Measurements from ENCODE around the gene MRAS.
"Not testable (repeated sequence)": the region's sequence is repeated elsewhere in the genome, so short reads cannot be mapped to it uniquely, and the experiment has no call there.

The MRAS gene

DNA sequence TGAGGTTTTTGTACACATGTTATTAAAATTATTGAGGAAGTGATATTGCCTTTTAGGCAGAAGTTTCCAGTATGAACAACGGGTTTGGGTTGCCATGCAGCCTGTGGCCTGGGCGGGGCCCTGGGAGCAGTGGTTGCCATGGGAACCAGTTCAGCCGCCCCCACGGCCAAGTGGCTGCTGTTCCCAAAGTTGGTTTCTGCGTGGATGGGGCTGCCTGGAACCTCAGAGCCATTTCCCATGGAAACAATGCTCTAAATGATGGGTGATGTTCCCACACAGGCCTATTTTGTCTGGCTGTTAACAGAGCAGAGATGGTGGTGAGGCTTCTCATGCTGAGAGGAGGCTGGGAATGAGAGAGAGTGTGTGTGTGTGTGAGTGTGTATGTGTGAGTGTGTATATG, 19.5 kb downstream of the MRAS start:
- DNase-seq = no peak

DNA sequence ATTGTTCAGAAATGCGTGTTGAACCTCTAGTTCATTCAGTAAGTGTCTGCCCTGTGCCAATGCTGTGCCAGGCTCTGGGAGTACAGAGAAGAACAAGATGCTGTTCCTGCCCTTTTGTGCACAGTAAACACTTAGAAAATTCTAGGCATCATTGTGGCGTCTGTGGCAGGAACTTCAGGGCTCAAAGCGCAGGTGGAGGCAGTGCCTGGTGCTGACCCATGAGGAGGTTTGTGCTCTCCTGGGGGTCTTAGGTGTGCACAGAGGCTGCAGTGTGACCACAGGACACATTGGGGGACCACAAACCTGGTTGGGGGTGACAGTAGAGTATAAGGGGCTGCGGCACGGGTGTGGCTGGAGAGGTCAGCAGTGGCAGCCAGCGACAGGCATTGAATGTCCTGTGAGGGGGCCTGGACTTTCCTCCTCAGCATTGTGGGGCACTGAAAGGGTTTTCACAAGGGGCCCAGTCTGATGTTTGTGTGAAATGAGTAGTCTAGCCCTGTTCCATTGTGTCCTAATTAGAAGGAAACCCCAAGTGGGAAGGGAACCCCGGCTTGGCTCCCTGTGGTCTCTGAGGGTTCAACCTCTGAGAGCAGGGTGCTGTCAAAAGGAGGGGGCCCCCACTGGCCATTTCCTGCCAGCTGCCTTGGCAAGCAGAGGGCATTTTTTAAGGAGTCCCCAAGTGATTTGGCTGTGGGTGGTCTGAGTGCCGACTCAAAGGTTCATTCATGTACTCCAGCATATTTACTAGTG, 20.9 kb downstream of the MRAS start:
- DNase-seq = no peak

DNA sequence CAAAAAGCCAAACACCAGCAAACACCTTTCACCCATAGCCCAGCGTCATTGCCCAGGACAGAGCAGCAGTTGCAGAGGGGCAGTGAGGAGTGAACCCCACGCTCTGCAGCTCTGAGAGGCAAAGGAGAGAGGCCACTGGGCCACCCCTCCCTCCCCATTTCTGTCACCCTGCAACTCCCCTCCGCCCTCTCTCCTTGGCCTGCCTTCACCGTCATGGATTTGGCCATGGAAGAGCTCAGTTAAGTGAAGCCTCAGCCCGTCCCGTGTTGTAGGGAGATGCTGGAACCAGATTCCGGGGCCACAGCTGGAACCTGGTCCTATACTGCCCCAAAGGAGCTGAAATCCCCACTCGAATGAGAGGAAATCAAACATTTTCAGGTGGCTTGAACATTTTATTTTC, 21.9 kb downstream of the MRAS start:
- no peak for DNase-seq

DNA sequence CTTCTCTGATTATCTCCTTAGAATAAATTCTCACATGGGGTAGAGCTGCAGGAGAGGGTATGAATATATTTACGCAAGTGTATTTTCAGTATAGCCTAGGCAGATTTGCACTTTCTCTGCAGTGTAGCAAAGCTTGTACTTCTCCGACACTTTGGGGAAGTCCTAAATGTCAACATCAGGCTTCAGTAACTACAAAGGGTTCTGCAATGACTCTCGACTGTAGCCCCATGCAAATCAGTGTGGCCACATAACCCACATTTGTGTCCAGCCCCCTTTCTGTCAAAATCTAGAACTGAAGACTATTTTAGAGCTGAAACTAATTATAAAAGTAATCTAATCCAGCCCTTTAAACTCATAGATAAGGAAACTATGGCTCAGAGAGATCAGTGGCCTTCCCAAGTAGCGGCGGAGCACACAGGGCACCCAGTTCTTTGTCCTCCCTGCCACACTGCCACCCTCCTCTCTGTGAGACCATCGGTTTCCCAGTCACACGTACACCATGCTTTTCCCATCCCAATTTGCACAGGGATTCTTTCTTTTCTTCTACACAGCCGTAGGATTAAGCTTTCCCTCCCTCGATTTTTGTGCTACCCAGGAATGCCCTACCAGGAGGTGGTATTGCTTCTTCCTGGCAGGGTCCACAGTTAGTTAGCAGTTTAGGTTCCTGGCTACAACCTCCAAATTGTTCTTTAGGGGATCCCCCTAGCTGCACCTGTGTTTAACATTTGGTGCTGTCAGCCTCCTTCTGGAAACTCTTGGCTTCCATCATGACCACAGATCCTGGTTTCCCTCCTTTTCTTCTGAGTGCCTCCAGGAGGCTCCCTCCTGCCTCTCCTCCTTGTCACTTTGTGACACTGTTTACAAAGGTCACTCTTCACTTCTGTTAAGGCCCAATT, 22.9 kb downstream of the MRAS start:
- DNase-seq = no peak

DNA sequence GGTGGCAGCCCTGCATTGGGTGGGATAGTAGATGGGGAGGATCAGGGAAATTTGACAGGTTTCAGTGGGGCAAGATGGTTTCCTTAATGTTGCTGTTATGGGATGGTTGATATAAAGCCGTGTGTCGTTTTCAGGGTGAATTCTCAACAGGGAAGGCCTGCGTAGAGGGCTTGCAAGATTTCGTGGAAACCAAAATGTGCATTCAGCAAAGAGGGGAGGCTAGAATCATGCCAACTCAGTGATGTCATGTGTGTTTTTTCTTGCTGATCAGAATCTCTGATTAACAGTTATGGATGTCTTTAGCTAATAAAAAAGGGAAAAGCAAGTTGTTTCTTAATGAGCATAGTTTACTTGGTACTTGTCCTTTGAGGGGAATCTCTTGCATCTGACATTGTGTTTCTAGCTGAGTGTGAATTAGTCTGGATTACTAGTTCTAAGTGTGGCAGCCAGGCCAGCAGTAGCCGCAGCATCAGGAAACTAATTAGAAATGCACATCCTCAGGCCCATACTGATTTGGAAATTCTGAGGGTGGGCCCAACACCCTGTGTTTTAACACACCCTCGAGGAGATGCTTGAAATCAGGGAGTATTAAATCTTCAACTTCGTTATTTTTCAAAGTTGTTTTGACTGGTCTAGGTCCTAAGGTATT, 24.8 kb downstream of the MRAS start:
- DNase-seq = no peak

DNA sequence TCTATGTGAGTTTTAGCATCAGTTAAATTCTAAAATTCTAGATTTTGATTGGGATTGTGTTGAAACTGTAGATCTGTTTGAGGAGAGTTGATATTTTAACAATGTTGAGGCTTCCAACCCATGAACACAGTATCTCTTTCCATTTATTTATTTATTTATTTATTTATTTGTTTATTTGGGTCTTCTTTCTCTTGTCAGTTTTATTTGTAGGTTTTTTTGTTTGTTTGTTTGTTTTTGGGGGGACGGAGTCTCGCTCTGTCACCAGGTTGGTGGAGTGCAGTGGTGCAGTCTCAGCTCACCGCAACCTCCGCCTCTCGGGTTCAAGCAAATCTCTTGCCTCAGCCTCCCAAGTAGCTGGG, 25.3 kb downstream of the MRAS start:
- no peak for DNase-seq

DNA sequence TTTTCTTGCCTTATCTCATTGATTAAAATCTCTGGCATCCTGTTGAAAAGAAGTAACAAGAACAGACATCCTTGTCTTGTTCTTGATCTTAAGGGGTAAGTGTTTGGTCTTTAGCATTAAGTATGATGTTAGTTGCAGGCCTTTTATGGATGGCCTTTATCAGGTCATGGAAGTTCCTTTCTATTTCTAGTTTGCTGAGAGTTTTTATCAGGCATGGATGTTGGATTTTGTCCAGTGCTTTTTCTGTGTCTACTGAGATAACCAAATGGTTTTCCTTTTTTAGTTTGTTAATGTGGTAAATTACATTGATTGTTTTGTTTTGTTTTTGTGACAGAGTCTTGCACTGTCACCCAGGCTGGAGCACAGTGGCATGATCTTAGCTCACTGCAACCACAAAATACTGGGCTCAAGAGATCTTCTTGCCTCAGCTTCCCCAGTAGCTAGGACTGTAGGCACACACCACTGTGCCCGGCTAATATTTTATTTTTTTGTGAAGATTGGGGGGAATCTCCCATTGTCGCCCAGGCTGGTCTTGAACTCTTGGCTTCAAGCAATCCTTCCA, 26.3 kb downstream of the MRAS start:
- DNase-seq = no peak

DNA sequence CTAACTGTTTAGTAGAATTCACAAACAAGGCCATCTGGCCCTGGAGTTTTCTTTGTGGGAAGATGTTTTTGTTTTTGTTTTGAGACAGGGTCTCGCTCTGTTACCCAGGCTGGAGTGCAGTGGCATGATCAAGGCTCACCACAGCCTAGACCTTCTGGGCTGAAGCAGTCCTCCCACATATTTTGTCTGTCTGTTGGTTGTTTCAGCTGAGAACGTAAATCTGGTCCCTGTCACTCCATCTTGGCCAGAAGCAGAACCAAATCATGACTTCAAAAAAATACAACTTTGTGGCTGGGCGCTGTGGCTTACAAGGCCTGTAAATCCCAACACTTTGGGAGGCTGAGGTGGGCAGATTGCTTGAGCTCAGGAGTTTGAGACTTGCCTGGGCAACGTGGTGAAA, 27.1 kb downstream of the MRAS start:
- DNase-seq = no peak

DNA sequence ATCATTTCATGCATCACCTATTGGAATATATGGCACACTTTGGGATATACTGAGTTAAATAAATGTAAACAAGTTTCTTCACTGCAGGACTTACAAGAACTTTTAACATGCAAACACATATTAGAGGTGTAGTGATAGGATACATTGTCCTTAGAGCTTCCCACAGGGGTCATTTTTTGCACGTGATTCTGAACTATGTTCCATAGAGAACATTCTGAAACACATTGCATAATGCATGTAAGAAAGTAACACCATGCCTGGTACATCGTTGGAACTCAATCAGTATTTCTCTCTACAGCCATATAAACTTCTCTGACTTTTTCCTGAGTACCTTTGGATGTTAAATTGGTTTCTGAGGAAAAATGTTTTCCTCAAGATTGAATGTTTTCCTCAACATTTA, 28.3 kb downstream of the MRAS start:
- DNase-seq = no peak

DNA sequence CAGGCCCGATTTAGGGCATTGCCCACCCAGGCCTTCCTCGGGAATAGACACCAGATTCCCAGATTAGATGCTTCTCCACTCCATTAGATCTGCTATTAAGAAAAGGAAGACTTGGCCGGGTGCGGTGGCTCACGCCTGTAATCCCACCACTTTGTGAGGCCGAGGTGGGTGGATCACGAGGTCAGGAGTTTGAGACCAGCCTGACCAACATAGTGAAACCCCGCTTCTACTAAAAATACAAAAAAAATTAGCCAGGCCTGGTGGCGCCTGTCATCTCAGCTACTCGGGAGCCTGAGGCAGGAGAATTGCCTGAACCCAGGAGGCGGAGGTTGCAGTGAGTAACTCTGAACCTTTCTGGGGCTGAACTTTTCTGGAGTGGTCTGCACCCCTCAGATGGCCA, 28.8 kb downstream of the MRAS start:
- not testable (repeated sequence) for DNase-seq

DNA sequence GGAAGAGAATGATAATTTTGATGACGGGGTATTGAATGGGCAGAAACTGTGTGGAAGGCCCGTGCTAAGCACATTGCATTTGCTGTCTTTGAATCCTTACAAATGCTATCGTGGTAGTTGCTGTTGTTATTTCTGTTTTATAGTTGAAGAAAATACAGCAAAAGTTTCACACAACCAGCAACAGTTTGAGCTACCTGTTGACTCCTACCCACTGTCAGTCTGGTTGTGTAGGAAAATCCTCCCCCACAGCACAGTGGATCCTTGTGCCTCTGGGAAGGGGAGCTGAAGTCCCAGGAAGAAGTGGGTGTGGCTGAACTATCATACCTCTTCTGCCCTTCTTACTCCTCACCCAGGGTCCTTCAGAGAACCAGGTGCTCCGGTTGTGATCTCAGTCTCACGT, 29.4 kb downstream of the MRAS start:
- DNase-seq = no peak

DNA sequence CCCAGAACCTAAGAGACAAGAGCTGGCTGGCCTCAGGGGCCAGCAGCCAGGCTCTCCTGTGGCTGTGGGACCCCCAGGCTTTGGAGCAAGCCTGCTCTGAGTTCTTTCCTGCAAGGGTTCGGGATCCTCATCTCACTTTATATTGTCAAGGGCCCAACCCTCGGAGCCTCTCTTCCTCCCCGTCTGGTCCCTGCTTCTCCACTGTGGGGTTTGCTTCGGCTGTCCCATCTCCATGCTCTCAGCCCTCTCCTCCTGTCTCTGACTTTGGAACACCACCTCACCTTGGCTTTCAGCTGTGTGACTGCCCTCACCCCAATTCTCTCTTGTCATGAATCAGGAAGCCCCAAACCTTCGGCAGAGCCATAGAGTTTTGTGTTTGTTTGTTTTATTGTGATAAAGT, 30.0 kb downstream of the MRAS start:
- DNase-seq = no peak

DNA sequence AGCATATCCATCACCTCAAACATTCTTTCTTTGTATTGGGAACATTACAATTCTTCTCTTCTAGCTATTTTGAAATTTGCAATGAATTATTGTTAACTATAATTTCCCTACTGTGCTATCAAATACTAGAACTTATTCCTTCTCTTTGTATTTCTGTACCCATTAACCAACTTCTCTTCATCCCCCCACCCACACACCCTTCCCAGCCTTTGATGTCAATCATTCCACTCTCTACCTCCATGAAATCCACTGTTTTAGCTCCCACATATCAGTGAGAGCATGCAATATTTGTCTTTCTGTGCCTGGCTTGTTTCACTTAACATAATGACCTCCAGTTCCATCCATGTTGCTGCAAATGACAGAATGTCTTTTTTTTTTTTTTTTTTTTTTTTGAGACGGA, 30.6 kb downstream of the MRAS start:
- no peak for DNase-seq

DNA sequence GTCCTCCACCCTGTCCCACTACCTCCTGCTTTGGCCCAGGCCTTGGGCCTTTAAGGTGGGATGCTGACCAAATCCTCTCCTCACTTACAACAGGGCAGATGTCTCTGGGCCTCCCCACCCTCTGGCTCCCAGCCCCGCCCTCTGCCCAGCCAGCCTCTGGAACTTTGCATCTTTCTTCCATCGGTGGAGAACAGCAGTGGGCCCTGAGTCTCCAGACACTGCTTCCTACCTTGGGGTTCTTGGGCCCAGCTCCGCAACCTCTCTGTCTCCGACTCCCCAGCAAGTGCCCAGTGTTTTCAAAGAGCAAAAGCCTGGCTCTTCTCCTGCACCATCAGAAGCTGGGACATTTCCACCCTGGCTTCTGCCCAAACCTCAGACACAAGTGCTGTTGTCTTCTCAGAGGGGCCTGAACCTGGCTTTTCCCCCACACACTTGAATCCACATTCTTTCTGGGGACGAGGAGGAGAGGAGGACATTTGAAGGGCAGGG, 33.1 kb downstream of the MRAS start:
- DNase-seq = no peak

DNA sequence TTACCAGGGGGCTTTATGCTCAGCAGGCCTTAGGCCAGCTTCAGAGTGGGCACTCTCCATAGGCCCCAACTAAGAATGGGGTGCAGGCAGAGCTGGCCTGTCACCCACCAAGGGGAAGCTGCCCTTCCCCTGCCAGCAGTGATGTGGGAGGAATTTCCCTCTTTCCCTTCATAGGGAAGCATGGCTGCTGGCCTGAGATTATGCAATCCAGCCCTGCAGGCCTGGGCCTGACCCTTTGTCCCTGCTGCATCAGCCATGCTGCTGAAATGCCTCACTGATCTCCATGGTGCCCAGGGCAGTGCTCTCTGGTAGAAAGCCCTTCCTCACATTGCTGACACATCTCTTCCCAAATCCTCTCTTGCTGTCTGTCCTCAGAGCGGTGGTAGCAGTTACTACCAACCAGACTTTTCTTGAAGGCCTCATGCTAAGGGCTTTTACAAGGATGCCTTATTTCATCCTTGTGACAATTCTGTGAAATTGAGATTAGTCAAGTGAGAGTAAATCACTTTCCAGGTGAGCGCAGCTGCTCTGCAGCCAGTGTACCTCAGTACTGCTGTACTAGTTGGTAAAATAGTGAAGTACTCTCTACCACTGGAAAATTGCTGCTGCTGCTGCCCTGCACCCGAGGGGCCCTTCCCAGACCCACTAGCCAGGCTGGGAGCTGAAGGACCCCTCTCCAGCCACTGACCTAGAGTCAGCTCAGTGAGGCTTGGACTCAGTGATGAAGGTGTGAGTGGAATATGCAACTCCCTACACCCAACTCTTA, 33.8 kb downstream of the MRAS start:
- DNase-seq = no peak

DNA sequence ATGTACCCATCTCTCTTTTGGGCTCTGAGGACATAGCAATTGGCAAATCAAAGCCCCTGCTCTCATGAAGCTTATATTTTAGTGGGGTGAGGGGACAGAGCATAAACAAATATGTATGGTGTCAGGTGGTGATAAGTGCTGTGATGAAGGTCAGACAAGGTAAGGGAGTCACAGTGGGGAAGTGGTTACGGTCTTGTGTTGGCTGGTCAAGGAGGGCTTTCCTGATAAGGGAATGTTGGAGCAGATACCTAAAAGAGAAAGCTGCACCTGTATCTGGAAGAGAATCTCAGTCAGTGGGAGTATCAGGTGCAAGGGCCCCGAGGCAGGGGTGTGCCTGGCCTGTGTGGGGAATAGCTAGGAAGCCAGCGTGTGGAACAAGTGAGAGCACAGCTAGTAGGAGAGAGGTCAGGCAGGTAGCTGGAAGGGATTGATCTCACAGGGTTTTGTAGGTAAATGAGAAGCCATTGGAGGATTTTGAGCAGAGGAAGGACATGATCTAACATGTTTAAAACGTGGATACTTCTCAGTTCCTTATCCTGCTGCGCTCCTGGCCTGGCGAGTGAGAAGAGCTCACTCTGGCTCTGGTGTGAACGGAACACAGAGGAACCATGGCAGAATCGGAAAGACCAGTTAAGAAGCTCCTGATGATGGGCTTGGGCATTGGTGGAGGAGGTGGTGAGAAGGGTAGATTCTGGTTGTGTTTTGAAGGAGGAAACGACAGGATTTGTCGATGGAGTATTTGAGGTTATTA, 35.5 kb downstream of the MRAS start:
- DNase-seq = no peak

DNA sequence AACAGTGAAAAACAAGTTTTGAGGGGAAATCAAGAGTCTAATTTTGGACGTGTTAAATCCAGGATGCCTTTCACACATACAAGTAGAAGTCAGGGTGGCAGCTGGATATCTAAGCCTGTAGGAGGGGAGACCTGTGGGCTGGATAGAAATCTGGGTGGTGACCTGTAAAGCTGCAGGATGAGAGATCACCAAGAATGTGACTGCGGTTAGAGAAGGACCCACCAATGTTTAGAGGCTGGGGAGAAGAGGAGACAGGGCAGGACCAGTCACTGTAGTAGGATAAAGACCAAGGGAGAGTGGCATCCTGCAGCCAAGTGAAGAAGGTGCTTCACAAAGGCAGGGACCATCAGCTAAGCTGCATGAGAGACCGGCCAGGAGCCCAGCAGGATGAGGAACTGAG, 36.2 kb downstream of the MRAS start:
- no peak for DNase-seq

DNA sequence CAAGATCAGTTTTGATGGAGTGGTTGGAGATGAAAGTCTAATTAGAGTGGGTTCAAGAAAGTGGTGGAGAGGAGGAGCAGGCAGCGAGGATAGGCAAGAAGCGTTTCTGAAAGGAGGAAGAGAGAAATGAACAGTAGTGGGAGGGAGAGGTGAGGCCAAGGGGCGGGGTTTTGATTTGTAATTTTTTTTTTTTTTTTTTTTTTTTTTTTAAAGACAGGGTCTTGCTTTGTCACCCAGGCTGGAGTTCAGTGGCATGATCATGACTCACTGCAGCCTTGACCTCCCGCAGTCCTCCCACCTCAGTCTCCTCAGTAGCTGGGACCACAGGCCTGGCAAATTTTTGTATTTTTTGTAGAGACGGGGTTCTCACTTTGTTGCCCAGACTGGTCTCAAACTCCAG, 36.6 kb downstream of the MRAS start:
- DNase-seq = no peak

DNA sequence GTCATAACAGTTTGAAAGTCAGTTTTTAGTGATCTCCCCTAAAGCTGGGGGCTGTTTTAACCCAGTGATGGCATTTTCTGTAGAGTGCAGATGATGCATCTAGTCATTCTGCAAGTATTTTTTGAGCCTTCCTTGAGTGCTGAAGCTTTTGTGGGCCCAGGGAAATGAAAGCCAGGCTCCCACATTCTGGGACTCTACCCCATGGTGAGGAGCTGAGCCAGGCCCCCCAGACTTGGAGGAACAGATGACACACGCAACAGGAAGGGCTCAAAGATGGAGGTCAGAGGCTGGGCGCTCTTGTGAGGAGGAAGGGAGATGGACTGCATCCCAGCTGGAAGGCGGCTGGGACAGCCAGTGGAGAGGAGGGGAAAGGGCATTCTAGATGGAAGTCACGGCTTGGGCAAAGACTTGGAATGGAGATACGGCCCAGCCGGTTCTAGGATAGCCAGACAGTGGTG, 40.8 kb downstream of the MRAS start:
- no peak for DNase-seq

DNA sequence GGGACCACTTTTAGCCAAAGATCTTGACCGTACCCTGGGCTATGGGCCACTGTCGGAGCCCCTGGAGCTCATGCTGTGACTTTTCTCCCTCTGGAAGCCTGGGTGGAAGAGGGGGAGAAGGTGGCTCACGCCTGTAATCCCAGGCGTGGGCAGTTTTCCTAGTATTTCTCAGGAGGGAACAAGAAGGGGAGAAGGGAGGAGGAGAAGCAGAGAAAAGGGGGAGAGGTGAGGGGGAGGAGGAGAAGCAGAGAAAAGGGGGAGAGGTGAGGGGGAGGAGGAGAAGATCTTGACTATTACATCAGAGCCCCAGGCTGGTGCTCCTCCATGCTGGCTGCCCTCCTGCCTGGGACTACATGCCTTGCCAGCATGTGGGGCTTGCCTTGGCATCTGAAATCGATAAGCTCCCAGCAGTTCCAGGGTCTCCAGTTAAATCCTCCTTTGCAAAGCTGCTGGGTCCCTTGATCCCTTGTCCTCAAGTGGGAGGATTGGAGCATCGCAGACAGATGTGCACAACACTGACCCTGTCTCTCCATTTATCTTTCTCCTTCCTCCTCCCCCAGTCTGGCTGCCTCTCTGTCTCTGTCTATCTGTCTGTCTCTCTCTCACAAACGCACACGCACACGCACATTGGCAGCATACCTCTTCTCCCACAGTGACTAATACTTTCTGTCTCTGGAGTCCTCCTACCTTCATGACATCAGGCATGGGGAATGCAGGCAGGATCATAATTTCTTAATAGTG, 41.6 kb downstream of the MRAS start:
- no peak for DNase-seq

DNA sequence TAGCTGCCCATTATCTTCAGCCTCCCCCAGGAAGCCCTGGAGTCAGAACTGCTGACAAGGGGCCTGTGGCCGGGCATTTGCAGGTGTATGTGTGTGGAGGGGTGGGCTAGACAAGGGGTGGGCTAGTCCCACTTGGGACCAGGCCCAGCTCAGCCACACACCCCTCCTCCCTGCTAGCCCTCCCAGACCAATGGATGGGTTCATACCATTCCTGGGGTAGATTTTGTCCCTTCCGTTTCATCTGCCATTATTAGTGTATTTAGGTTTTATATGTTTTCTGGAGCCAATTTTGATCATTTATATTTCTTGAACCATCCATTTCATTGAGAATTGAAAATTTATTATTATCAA, 42.2 kb downstream of the MRAS start:
- DNase-seq = no peak
